ENCODE data around the gene RNU6-8. TPM values are rescaled to one million over a fixed set of nuclear protein-coding genes. Genes with fewer than 3 reads are reported as not detected.

Gene RNU6-8
- total and polyA plus RNA-seq, 7 donors: not detected

- intact Hi-C loops (cut with DNase I): no loop called here
- WGBS, 2 donors: 94 to 96% methylated on average over 1 of the region's 1 CpG
- Histone ChIP-seq H3K4me1 (peaks cover 0 to 26% (median 16%) of the 10 kb centered on the region in 4 donors), H3K36me3 (no peaks in the 10 kb centered on the region), H3K27ac (no peak overlapping the region), H3K9me3 (no peaks in the 10 kb centered on the region), H3K27me3 (no peaks in the 10 kb centered on the region), H3K4me3 (no peak overlapping the region)
- DNase-seq: no peak
- no peak for TF ChIP-seq EP300 (IDR thresholded peaks at IDR 0.05)
- TF ChIP-seq POLR2A (IDR thresholded peaks at IDR 0.05): no peak
- no peak for TF ChIP-seq CTCF (IDR thresholded peaks at IDR 0.05)
- no peak for TF ChIP-seq POLR2AphosphoS5 (IDR thresholded peaks at IDR 0.05)
These were observed 29.4 kb upstream of the RNU6-8 start for GRCh38 chr14:32232481-32232880.

- WGBS, 2 donors: 87 to 89% methylated on average over 2 of the region's 2 CpGs
- Histone ChIP-seq H3K9me3 (no peaks in the 10 kb centered on the region), H3K27ac (peak overlapping the region; percentile 10 to 76 (median 70)), H3K4me3 (no peak overlapping the region), H3K27me3 (no peaks in the 10 kb centered on the region), H3K36me3 (no peaks in the 10 kb centered on the region), H3K4me1 (peaks cover 0 to 34% (median 21%) of the 10 kb centered on the region in 4 donors)
- no peak for DNase-seq
- intact Hi-C loops (cut with DNase I): no loop called here
- TF ChIP-seq CTCF (IDR thresholded peaks at IDR 0.05): no peak
- no peak for TF ChIP-seq POLR2AphosphoS5 (IDR thresholded peaks at IDR 0.05)
These were observed 27.7 kb upstream of the RNU6-8 start for GRCh38 chr14:32230695-32231280.

GRCh38 chr14:32230181-32230580 is 27.1 kb upstream of the RNU6-8 start:
- no peak for DNase-seq
- Histone ChIP-seq H3K27me3 (no peaks in the 10 kb centered on the region), H3K4me1 (peaks cover 0 to 40% (median 27%) of the 10 kb centered on the region in 4 donors), H3K9me3 (no peaks in the 10 kb centered on the region), H3K4me3 (no peak overlapping the region), H3K36me3 (no peaks in the 10 kb centered on the region), H3K27ac (peak overlapping the region; percentile 10 to 76 (median 70))
- TF ChIP-seq POLR2AphosphoS5 (IDR thresholded peaks at IDR 0.05): no peak
- TF ChIP-seq POLR2A (IDR thresholded peaks at IDR 0.05): no peak
- no peak for TF ChIP-seq CTCF (IDR thresholded peaks at IDR 0.05)
- no peak for TF ChIP-seq EP300 (IDR thresholded peaks at IDR 0.05)
- intact Hi-C loops (cut with DNase I): no loop called here
- WGBS, 2 donors: 45 to 60% methylated on average over 3 of the region's 3 CpGs

- DNase-seq: no peak
- 89 to 100% methylated on average over 1 of the region's 1 CpG for WGBS, 2 donors
- Histone ChIP-seq H3K27ac (peak overlapping the region in 3 of 4 donors; percentile 45 to 72 (median 71)), H3K36me3 (no peaks in the 10 kb centered on the region), H3K9me3 (no peaks in the 10 kb centered on the region), H3K4me1 (peaks cover 0 to 35% (median 28%) of the 10 kb centered on the region in 4 donors), H3K4me3 (no peak overlapping the region), H3K27me3 (no peaks in the 10 kb centered on the region)
- intact Hi-C loops (cut with DNase I): no loop called here
- TF ChIP-seq POLR2A (IDR thresholded peaks at IDR 0.05) (no peak), POLR2AphosphoS5 (IDR thresholded peaks at IDR 0.05) (no peak), CTCF (IDR thresholded peaks at IDR 0.05) (no peak), EP300 (IDR thresholded peaks at IDR 0.05) (no peak)
These were observed 23.0 kb upstream of the RNU6-8 start for GRCh38 chr14:32226056-32226455.

Data from sigmoid colon (tissue), 7 donors.